H1 (cell line): ENCODE results near the gene ULBP3. TPM values are rescaled to one million over a fixed set of nuclear protein-coding genes. Genes with fewer than 3 reads are reported as not detected.

ENCODE experiments used
- BRCA1 ChIP-seq: IDR thresholded peaks from 2 replicates; pipeline ENCODE4 v1.6.1; 2012; ENCODE audit warnings: low read depth, low read length, improper control_type of control experiment
- CREB1 ChIP-seq: IDR thresholded peaks from 2 replicates; pipeline ENCODE4 v1.6.1; 2012; ENCODE audit warnings: inconsistent platforms
- CTBP2 ChIP-seq: IDR thresholded peaks from 2 replicates; pipeline ENCODE4 v1.7.0; 2011; ENCODE audit warnings: borderline replicate concordance, mild to moderate bottlenecking, moderate library complexity, mixed read lengths, low read length; ENCODE audit not compliant: insufficient read depth, insufficient read length
- EGR1 ChIP-seq: IDR thresholded peaks from 2 replicates; pipeline ENCODE4 v1.6.1; 2011; ENCODE audit warnings: low read depth, low read length, borderline replicate concordance
- KDM4A ChIP-seq: IDR thresholded peaks from one replicate; pipeline ENCODE4 v1.7.1; 2012; ENCODE audit warnings: low read depth, mild to moderate bottlenecking, moderate library complexity, low read length, inconsistent platforms; ENCODE audit not compliant: severe bottlenecking
- USF2 ChIP-seq: IDR thresholded peaks from 2 replicates; pipeline ENCODE4 v1.6.1; 2011; ENCODE audit warnings: low read length, improper control_type of control experiment
- YY1 ChIP-seq: IDR thresholded peaks from 2 replicates; pipeline ENCODE4 v1.6.1; 2011; ENCODE audit warnings: low read depth, mild to moderate bottlenecking, low read length
- ZNF274 ChIP-seq: IDR thresholded peaks from 2 replicates; pipeline ENCODE4 v1.7.0; 2012; ENCODE audit warnings: low read length, borderline replicate concordance; ENCODE audit errors: extremely low read depth
- polyA plus RNA-seq, 7 experiments: library from polyadenylated mRNA; depleted of rRNA in 3 of 7; stranded (reverse) in 5 of 7; unstranded in 2 of 7; fragments of >200 nt in 5 of 7; fragments of 200-250 nt in 2 of 7; gene quantifications; 1 replicate in 5 of 7; 2 replicates in 1 of 7; 4 replicates in 1 of 7; pipeline versions ENCODE4 v1.2.1 to v1.2.3, GENCODE V29; 2011 to 2013; ENCODE audit warnings: missing spikeins in 2 of 7, mixed read lengths in 2 of 7
- total RNA-seq: library from RNA; stranded (reverse); fragmentation: NEBNext Ultra II Directional; extraction: Animal tissue kit (Norgen Biotek cat#: 25700); gene quantifications from 2 replicates; pipeline ENCODE4 v1.2.1, GENCODE V29; 2021

ULBP3 gene
- total and polyA plus RNA-seq, 2 of the 8 experiments (the other 6 are each of a cell fraction or from before 2014, with no cell fraction given), result 1.9 to 4.2 TPM

GRCh38 chr6:150090328-150090727 lies 21.4 kb upstream of the ULBP3 start (continued):
- no peak for TF ChIP-seq ZNF274
- no peak for TF ChIP-seq KDM4A
- TF ChIP-seq BRCA1, result no peak
- no peak for TF ChIP-seq EGR1
- TF ChIP-seq CREB1, result no peak
- no peak for TF ChIP-seq YY1
- no peak for TF ChIP-seq CTBP2
- no peak for TF ChIP-seq USF2
